Measurements from ENCODE around the gene RAB7A.

RAB7A gene

DNA sequence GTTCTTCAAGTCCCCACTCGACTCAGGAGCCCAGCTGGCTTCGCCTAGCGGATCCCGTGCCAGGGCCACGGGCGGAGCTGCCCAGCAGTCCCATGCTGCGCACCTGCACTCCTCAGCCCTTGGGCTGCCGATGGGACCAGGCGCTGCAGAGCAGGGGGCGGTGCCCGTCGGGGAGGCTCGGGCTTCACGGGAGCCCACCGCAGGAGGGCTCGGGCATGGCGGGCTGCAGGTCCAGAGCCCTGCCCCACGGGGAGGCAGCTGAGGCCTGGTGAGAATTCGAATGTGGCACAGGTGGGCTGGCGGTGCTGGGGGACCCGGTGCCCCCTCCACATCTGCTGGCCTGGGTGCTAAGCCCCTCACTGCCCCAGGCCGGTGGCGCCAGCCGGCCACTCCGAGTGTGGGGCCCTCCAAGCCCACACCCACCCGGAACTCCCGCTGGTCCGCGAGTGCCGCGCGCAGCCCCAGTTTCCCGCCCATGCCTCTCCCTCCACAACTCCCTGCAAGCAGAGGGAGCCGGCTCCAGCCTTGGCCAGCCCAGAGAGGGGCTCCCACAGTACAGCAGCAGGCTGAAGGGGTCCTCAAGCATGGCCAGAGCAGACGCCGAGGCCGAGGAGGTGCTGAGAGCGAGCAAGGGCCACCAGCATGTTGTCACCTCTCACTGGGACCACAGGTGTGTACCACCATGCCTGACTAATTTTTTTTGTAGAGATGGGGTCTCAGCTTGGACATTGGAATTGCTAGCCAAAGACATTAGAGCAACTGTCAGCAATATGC lies 17.0 kb downstream of the RAB7A start:
- no peak overlapping the region for H2AFZ ChIP-seq (ENCODE audit: low read length)
- H2BK120ac ChIP-seq (ENCODE audit: low read depth, low read length), result no peak overlapping the region
- peaks cover 15 to 43% of the 10 kb centered on the region in 2 donors for H3K9me3 ChIP-seq (replicated peaks in 1 of 2; ENCODE audit: control insufficient read depth in 2 of 2, insufficient read depth in 1 of 2, low read depth in 1 of 2, low read length in 2 of 2)
- WGBS, 2 donors (ENCODE audit: extremely low coverage in 2 of 2, insufficient read length in 2 of 2, insufficient replicate concordance in 1 of 2), result no CpG with 5 or more reads among the region's 38 CpGs
- no peaks in the 10 kb centered on the region for H3K27me3 ChIP-seq (ENCODE audit: control insufficient read depth in 3 of 3, insufficient read depth in 3 of 3, low read depth in 1 of 3, low read length in 3 of 3)
- no peak overlapping the region for H4K91ac ChIP-seq (ENCODE audit: low read depth, low read length, poor library complexity)
- H2BK12ac ChIP-seq (ENCODE audit: low read length), result peak overlapping the region; percentile 63
- H3K4ac ChIP-seq (ENCODE audit: low read length), result no peak overlapping the region
- H3K79me1 ChIP-seq (ENCODE audit: low read depth, low read length), result peaks cover 14% of the 10 kb centered on the region
- DNase-seq (ENCODE audit: low spot score), result no peak
- H3K23ac ChIP-seq (ENCODE audit: low read depth, low read length, poor library complexity), result no peak overlapping the region
- H3K18ac ChIP-seq (ENCODE audit: low read length), result no peak overlapping the region
- H3K9ac ChIP-seq (ENCODE audit: low read depth, low read length, poor library complexity), result no peak overlapping the region
- H2BK5ac ChIP-seq (ENCODE audit: low read length), result no peak overlapping the region
- no peak overlapping the region for H3K4me2 ChIP-seq (ENCODE audit: insufficient read depth, low read length, poor library complexity, severe bottlenecking)
- no peak overlapping the region for H4K8ac ChIP-seq (ENCODE audit: low read depth, low read length)
- no peak overlapping the region for H2AK5ac ChIP-seq (ENCODE audit: low read depth, low read length)
- no peaks in the 10 kb centered on the region for H3K4me1 ChIP-seq (ENCODE audit: control insufficient read depth in 2 of 2, insufficient read depth in 1 of 2, low read depth in 1 of 2, low read length in 2 of 2)
- H3K27ac ChIP-seq (replicated peaks; ENCODE audit: low read length), result no peak overlapping the region
- no peak overlapping the region for H3K4me3 ChIP-seq (ENCODE audit: low read length in 2 of 2)
- H3K14ac ChIP-seq (ENCODE audit: low read length), result no peak overlapping the region
- H2BK15ac ChIP-seq (ENCODE audit: low read length), result no peak overlapping the region
- H3K36me3 ChIP-seq (replicated peaks in 1 of 2; ENCODE audit: control insufficient read depth in 2 of 2, insufficient read depth in 2 of 2, low read length in 2 of 2), result peaks cover 13 to 74% of the 10 kb centered on the region in 2 donors

DNA sequence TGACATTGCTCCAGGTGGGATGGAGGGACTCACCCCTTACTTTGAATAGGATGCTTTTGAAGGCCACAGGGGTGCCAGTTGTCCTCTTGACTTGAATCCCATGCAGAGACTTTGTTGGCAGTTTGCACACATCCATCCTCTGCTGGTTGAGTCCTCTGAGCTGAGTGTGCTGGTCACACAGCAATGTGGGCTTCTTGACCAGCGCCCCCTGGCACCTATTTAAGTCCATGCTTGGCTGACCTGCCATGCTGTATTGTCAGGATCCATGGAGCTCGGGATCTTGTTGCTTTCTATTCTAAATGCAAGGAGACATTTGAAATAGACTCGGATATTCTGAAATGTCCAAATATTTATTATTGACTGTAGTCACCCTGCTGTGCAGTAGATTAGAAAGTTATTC lies 19.8 kb downstream of the RAB7A start:
- H4K8ac ChIP-seq (ENCODE audit: low read depth, low read length), result no peak overlapping the region
- H2AK5ac ChIP-seq (ENCODE audit: low read depth, low read length), result no peak overlapping the region
- no peaks in the 10 kb centered on the region for H3K27me3 ChIP-seq (ENCODE audit: control insufficient read depth in 3 of 3, insufficient read depth in 3 of 3, low read depth in 1 of 3, low read length in 3 of 3)
- no peak overlapping the region for H2BK120ac ChIP-seq (ENCODE audit: low read depth, low read length)
- no peak overlapping the region for H2AFZ ChIP-seq (ENCODE audit: low read length)
- no peak overlapping the region for H3K18ac ChIP-seq (ENCODE audit: low read length)
- H3K36me3 ChIP-seq (replicated peaks in 1 of 2; ENCODE audit: control insufficient read depth in 2 of 2, insufficient read depth in 2 of 2, low read length in 2 of 2), result peaks cover 15 to 67% of the 10 kb centered on the region in 2 donors
- H2BK15ac ChIP-seq (ENCODE audit: low read length), result no peak overlapping the region
- no peak overlapping the region for H3K4ac ChIP-seq (ENCODE audit: low read length)
- H3K4me1 ChIP-seq (ENCODE audit: control insufficient read depth in 2 of 2, insufficient read depth in 1 of 2, low read depth in 1 of 2, low read length in 2 of 2), result no peaks in the 10 kb centered on the region
- H3K27ac ChIP-seq (replicated peaks; ENCODE audit: low read length), result no peak overlapping the region
- H3K23ac ChIP-seq (ENCODE audit: low read depth, low read length, poor library complexity), result no peak overlapping the region
- no peak overlapping the region for H3K14ac ChIP-seq (ENCODE audit: low read length)
- no peak overlapping the region for H3K9ac ChIP-seq (ENCODE audit: low read depth, low read length, poor library complexity)
- H2BK5ac ChIP-seq (ENCODE audit: low read length), result no peak overlapping the region
- H3K9me3 ChIP-seq (replicated peaks in 1 of 2; ENCODE audit: control insufficient read depth in 2 of 2, insufficient read depth in 1 of 2, low read depth in 1 of 2, low read length in 2 of 2), result peaks cover 21 to 47% of the 10 kb centered on the region in 2 donors
- no CpG with 5 or more reads among the region's 3 CpGs for WGBS, 2 donors (ENCODE audit: extremely low coverage in 2 of 2, insufficient read length in 2 of 2, insufficient replicate concordance in 1 of 2)
- no peak overlapping the region for H3K4me2 ChIP-seq (ENCODE audit: insufficient read depth, low read length, poor library complexity, severe bottlenecking)
- H3K4me3 ChIP-seq (ENCODE audit: low read length in 2 of 2), result no peak overlapping the region
- no peak overlapping the region for H2BK12ac ChIP-seq (ENCODE audit: low read length)
- no peak for DNase-seq (ENCODE audit: low spot score)
- peaks cover 15% of the 10 kb centered on the region for H3K79me1 ChIP-seq (ENCODE audit: low read depth, low read length)
- H4K91ac ChIP-seq (ENCODE audit: low read depth, low read length, poor library complexity), result no peak overlapping the region

DNA sequence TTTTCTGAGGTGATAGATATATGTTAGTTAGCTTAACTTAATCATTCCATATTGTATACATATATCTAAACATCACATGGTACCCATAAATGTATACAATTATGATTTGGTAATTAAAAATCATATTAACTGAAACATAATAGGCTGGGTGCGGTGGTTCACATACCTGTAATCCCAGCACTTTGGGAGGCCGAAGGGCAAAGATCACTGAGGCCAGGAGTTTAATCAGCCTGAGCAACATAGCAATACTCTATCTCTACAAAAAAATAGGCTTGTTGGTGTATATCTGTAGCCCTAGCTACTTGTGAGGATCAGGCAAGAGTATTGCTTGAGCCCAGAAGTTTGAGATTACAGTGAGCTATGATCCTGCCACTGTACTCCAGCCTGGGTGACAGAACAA lies 20.9 kb downstream of the RAB7A start:
- Histone ChIP-seq H3K4me1 (ENCODE audit: control insufficient read depth in 2 of 2, insufficient read depth in 1 of 2, low read depth in 1 of 2, low read length in 2 of 2) (no peaks in the 10 kb centered on the region), H4K91ac (ENCODE audit: low read depth, low read length, poor library complexity) (no peak overlapping the region), H2AK5ac (ENCODE audit: low read depth, low read length) (no peak overlapping the region), H3K4ac (ENCODE audit: low read length) (no peak overlapping the region), H3K14ac (ENCODE audit: low read length) (no peak overlapping the region), H3K27me3 (ENCODE audit: control insufficient read depth in 3 of 3, insufficient read depth in 3 of 3, low read depth in 1 of 3, low read length in 3 of 3) (no peaks in the 10 kb centered on the region), H2BK120ac (ENCODE audit: low read depth, low read length) (no peak overlapping the region), H3K79me1 (ENCODE audit: low read depth, low read length) (peaks cover 16% of the 10 kb centered on the region), H2BK15ac (ENCODE audit: low read length) (no peak overlapping the region), H4K8ac (ENCODE audit: low read depth, low read length) (no peak overlapping the region), H2BK12ac (ENCODE audit: low read length) (no peak overlapping the region), H3K27ac (replicated peaks; ENCODE audit: low read length) (no peak overlapping the region), H3K23ac (ENCODE audit: low read depth, low read length, poor library complexity) (no peak overlapping the region), H3K18ac (ENCODE audit: low read length) (no peak overlapping the region), H3K9me3 (replicated peaks in 1 of 2; ENCODE audit: control insufficient read depth in 2 of 2, insufficient read depth in 1 of 2, low read depth in 1 of 2, low read length in 2 of 2) (peaks cover 19 to 51% of the 10 kb centered on the region in 2 donors), H3K36me3 (replicated peaks in 1 of 2; ENCODE audit: control insufficient read depth in 2 of 2, insufficient read depth in 2 of 2, low read length in 2 of 2) (peaks cover 12 to 64% of the 10 kb centered on the region in 2 donors), H3K9ac (ENCODE audit: low read depth, low read length, poor library complexity) (no peak overlapping the region), H2BK5ac (ENCODE audit: low read length) (no peak overlapping the region), H3K4me2 (ENCODE audit: insufficient read depth, low read length, poor library complexity, severe bottlenecking) (no peak overlapping the region), H2AFZ (ENCODE audit: low read length) (no peak overlapping the region), H3K4me3 (ENCODE audit: low read length in 2 of 2) (no peak overlapping the region)
- no peak for DNase-seq (ENCODE audit: low spot score)
- WGBS, 2 donors (ENCODE audit: extremely low coverage in 2 of 2, insufficient read length in 2 of 2, insufficient replicate concordance in 1 of 2), result no CpG with 5 or more reads among the region's 2 CpGs

DNA sequence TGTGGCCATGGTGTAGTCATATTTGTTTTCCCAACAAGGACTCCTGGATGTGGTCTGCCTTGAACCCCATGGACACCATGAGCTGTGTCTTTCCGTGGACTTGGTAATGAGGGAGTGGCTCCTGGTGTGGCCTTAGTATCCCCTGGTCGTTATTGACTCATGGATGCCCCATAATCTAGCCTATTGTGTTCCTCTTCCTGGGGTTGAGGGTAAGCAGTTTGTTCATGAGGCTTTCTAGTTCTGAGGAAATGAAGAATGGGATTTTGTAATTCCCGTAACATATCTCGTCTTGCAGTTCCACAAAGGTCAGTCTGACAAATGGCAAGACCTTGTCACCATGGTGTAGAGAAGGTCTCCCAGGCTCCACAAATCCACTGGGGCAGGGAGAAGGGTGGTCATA lies 22.6 kb downstream of the RAB7A start:
- Histone ChIP-seq H3K4ac (ENCODE audit: low read length) (no peak overlapping the region), H3K36me3 (replicated peaks in 1 of 2; ENCODE audit: control insufficient read depth in 2 of 2, insufficient read depth in 2 of 2, low read length in 2 of 2) (peaks cover 8 to 55% of the 10 kb centered on the region in 2 donors), H3K27ac (replicated peaks; ENCODE audit: low read length) (no peak overlapping the region), H4K8ac (ENCODE audit: low read depth, low read length) (no peak overlapping the region), H3K14ac (ENCODE audit: low read length) (no peak overlapping the region), H3K23ac (ENCODE audit: low read depth, low read length, poor library complexity) (no peak overlapping the region), H2BK15ac (ENCODE audit: low read length) (no peak overlapping the region), H3K27me3 (ENCODE audit: control insufficient read depth in 3 of 3, insufficient read depth in 3 of 3, low read depth in 1 of 3, low read length in 3 of 3) (no peaks in the 10 kb centered on the region), H2BK5ac (ENCODE audit: low read length) (no peak overlapping the region), H3K4me2 (ENCODE audit: insufficient read depth, low read length, poor library complexity, severe bottlenecking) (no peak overlapping the region), H2AFZ (ENCODE audit: low read length) (no peak overlapping the region), H3K4me1 (ENCODE audit: control insufficient read depth in 2 of 2, insufficient read depth in 1 of 2, low read depth in 1 of 2, low read length in 2 of 2) (no peaks in the 10 kb centered on the region), H3K18ac (ENCODE audit: low read length) (no peak overlapping the region), H3K79me1 (ENCODE audit: low read depth, low read length) (peaks cover 9% of the 10 kb centered on the region), H2AK5ac (ENCODE audit: low read depth, low read length) (no peak overlapping the region), H4K91ac (ENCODE audit: low read depth, low read length, poor library complexity) (no peak overlapping the region), H3K9ac (ENCODE audit: low read depth, low read length, poor library complexity) (no peak overlapping the region), H2BK12ac (ENCODE audit: low read length) (no peak overlapping the region), H3K4me3 (ENCODE audit: low read length in 2 of 2) (no peak overlapping the region), H3K9me3 (replicated peaks in 1 of 2; ENCODE audit: control insufficient read depth in 2 of 2, insufficient read depth in 1 of 2, low read depth in 1 of 2, low read length in 2 of 2) (peaks cover 13 to 53% of the 10 kb centered on the region in 2 donors), H2BK120ac (ENCODE audit: low read depth, low read length) (no peak overlapping the region)
- WGBS, 2 donors (ENCODE audit: extremely low coverage in 2 of 2, insufficient read length in 2 of 2, insufficient replicate concordance in 1 of 2), result no CpG with 5 or more reads among the region's 4 CpGs
- no peak for DNase-seq (ENCODE audit: low spot score)
